ENCODE results near the gene ATP9B. TPM values are rescaled to one million over a fixed set of nuclear protein-coding genes. Genes with fewer than 3 reads are reported as not detected.
"Not testable (repeated sequence)": the region's sequence is repeated elsewhere in the genome, so short reads cannot be mapped to it uniquely, and the experiment has no call there.

The ATP9B gene
- total RNA-seq, 1 experiment from 2014 or later, result 11.7 TPM

DNA sequence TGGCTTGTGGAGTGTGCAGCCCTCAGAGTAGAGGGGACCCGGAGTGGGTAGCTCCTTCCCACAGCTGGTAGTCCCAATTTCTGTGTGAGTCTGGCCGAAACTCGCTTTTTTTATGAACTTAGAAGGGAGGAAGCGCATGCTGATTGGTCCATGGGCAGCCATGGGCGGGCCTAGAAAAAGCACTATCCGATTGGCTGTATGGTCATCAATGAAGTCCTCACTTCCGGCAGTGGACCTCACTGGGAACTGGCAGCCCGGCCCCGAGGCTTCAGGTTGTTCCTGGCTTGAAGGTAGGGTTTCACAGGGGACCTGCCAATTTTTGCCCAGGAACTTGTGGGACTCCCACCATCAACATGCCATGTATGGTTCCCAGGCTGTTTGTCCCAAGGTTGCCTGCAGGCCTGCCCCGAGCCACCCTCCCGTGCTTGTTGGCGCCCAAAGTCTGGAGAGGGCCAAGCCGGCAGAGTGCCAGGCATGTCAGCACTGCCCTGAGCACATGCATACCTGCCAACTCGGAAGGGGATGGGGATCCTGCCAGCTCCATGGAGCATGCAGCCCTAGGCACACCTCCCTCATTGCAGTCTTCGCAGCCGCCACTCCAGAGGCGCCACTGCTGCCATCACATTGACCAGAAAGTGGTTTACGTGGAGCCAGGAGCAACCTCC is 98.5 kb downstream of the ATP9B start:
- no peaks in the 10 kb centered on the region for H3K27me3 ChIP-seq
- H3K9me3 ChIP-seq, result no peaks in the 10 kb centered on the region
- no peak overlapping the region for H3K4me3 ChIP-seq
- H3K36me3 ChIP-seq, result no peaks in the 10 kb centered on the region
- DNase-seq, result no peak

DNA sequence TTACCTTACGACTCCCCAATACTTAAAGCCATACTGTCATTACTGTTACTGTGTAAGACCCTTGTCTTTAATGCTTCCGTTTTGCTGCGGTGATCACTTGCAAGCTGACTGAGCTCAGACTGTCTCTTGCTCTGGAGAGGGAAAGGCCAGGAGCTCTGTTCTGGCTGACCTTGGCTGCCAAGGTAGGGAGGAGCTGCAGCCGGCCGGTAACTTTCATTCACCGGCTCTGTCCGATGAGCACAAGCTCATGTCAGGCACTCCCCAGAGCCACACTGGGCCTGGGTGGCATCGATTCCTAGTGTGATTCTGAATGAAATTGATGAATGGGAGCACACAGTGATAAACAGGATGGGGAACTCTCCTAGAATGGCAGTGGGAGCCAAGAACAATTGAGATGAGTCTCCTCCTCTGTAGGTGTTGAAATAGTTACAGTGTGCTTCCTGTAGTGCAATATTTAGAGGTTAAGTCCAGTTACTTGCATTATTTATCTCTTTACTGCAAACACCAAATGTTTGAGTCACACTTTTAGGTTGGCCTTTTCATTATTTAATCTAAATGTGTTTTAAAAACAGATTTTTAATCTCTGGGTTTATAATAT is 100.9 kb downstream of the ATP9B start:
- H3K36me3 ChIP-seq, result no peaks in the 10 kb centered on the region
- DNase-seq, result no peak
- no peaks in the 10 kb centered on the region for H3K27me3 ChIP-seq
- no peaks in the 10 kb centered on the region for H3K9me3 ChIP-seq
- H3K4me3 ChIP-seq, result no peak overlapping the region

DNA sequence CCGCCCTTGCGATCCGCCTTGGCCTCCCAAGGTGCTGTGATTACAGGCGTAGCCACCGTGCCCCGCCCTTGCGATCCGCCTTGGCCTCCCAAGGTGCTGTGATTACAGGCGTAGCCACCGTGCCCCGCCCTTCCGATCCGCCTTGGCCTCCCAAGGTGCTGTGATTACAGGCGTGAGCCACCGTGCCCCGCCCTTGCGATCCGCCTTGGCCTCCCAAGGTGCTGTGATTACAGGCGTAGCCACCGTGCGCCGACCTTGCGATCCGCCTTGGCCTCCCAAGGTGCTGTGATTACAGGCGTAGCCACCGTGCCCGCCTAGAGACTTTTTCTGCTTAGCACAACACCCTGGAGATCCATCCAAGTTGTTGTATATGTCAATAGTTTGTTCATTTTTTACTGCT is 103.1 kb downstream of the ATP9B start:
- H3K36me3 ChIP-seq, H3K9me3 ChIP-seq, H3K4me3 ChIP-seq, H3K27me3 ChIP-seq, DNase-seq: not testable (repeated sequence)

DNA sequence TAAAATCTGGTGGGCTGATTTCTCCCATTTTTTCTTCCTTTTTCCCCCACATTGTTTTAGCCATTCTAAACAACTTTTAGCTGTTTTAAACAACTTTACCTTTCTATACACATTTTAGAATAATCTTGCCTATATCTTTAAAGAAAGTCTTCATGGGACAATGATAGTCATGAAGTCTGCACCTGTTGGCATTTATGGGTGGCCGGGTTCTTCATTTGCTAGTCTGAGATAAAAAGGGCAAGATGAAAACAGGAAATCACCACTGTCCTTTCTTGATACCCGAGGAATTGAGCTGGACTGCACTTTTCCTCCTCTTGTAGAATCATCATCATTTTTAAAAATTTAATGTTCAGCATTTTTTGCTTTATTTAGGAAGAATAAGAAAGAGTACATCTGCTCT is 104.5 kb downstream of the ATP9B start:
- Histone ChIP-seq H3K4me3 (no peak overlapping the region), H3K36me3 (no peaks in the 10 kb centered on the region), H3K27me3 (no peaks in the 10 kb centered on the region), H3K9me3 (no peaks in the 10 kb centered on the region)
- DNase-seq, result no peak

GRCh38 chr18:79178113-79178531 is 108.9 kb downstream of the ATP9B start:
- DNase-seq, result no peak
- Histone ChIP-seq H3K36me3 (no peaks in the 10 kb centered on the region), H3K4me3 (no peak overlapping the region)

DNA sequence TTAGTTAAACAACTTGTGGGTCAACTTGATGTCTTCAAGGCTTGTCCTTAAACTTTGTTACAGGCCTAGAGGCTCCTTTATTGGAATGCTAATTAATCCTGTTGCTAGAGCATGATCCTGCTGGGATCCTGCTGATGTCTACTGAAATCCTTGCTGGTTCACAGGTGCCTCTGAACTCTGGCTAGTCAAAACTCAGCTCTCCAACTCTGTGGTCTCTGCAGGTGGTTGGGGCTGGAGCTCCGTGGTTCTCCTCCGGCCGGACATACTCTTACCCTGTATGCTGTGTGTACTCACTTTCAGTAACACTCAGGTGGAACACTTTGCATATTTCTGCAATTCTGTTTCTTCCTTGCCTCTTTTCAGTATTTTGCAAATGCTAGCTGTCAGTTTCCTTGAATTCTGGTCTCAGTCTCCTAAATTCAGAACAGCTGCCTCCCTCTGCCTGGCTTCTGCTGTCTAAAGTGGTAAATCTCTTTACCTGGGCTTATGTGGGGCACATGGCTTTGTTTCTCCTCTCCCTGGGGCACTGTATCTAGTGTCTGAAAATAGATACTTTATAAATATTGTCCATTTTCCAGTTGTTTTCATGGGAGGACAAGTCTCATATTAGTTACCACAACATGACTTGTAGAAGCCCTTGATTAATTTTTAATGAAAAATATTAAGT is 113.0 kb downstream of the ATP9B start:
- H3K9me3 ChIP-seq, result no peaks in the 10 kb centered on the region
- no peak overlapping the region for H3K4me3 ChIP-seq

More at GRCh38 chr18:79178113-79178531, 108.9 kb downstream of the ATP9B start:
- no peaks in the 10 kb centered on the region for H3K27me3 ChIP-seq
- H3K9me3 ChIP-seq, result no peaks in the 10 kb centered on the region

GRCh38 chr18:79185648-79186047 is 116.5 kb downstream of the ATP9B start:
- Histone ChIP-seq H3K27me3 (no peaks in the 10 kb centered on the region), H3K9me3 (no peaks in the 10 kb centered on the region), H3K36me3 (no peaks in the 10 kb centered on the region), H3K4me3 (no peak overlapping the region)
- DNase-seq, result no peak

More for the DNA sequence above, 113.0 kb downstream of the ATP9B start:
- no peak for DNase-seq
- Histone ChIP-seq H3K36me3 (no peaks in the 10 kb centered on the region), H3K27me3 (no peaks in the 10 kb centered on the region)

DNA sequence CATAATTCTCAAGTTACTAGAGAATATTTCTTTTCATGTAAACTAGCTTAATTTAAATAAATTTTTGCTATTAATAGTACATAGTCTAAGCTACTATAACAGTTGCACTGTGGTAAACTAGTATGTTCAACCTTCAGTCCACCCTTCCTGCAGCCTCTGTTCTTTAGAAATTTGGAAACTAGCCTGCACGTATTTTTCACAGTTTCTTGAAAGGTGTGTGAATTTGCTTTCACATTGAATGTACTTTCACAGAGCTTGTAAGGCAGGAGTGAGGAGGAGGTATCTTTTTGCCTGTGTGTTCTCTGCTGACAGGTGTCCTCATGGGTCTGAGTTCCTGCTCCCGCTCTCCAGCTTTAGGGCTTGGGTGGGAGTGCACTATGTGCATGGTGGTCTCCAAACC is 117.5 kb downstream of the ATP9B start:
- H3K9me3 ChIP-seq, result no peaks in the 10 kb centered on the region
- no peak for DNase-seq
- no peaks in the 10 kb centered on the region for H3K27me3 ChIP-seq
- no peak overlapping the region for H3K4me3 ChIP-seq
- no peaks in the 10 kb centered on the region for H3K36me3 ChIP-seq

DNA sequence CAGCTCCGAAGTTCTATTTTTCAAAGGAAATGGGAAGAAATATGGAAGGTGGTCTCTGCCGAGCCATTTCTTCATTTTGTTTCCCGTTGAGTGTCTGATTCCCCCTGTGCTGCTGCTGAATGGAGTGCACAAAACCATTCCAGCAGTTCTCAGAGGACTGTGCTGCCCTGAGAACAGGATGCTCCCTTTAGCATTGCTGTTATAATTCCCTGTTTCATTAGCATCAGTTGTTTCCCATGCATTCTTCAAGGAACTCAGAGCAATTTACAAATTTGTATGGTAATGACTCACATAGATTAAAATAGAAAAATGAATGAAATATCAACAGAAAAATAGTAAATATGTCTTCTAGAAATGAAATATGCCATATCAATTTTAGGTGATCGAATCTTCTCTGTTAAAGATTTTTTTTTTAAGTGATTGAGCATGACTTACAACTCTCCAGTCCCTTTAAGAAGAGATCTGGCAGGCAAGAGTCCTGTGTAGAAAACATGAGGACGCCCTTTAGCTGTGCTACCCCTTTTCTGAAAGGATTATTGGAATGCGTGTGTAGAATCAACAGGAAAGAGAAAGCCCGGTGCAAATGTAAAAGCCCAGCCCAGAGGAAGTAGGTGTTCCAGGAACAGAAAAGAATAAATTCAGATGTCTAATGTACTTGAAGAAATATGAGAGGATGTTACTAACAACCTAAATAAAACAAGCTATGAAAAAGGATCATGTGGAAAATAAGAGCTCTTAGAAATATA is 118.5 kb downstream of the ATP9B start:
- Histone ChIP-seq H3K27me3 (no peaks in the 10 kb centered on the region), H3K9me3 (no peaks in the 10 kb centered on the region), H3K36me3 (no peaks in the 10 kb centered on the region), H3K4me3 (no peak overlapping the region)
- DNase-seq, result no peak

DNA sequence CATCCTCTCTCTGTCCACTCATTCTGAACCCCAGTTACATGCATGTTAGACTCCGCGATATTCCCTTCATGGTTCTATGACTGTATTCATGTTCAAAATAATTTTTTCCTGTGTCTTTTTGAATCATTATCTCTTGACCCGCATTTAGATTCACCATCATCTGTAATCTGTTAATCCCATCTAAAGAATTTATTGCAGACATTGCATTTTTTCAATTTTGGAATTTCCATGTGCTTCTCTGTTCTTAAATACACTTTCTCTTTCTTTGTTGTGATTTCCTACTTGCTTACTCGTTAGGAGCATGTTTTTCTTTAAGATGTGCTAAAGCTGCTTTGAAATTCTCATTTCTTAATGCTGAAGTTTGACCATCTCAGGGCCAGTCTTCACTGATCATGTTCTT is 122.2 kb downstream of the ATP9B start:
- no peaks in the 10 kb centered on the region for H3K36me3 ChIP-seq

DNA sequence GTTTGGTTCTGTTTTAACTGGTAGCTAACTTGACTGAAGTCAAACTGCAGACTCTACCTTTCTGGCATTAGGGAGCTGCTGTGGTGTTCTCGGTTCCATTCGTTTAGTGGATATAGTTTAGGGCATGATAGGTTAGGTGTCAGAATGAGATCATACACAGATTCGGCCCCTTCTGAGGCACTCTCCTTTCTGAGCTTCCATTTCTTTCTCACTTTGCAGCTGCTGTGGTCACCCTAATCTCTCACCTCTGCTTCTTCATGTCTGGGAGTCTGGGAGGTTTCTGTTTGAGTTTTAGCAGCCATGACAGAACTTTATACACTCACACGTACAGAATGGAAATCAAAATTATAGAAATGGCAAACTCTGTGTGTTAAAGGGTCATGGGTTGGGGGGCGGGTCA is 122.8 kb downstream of the ATP9B start:
- no peaks in the 10 kb centered on the region for H3K36me3 ChIP-seq
- no peaks in the 10 kb centered on the region for H3K9me3 ChIP-seq
- H3K4me3 ChIP-seq, result no peak overlapping the region
- no peak for DNase-seq
- H3K27me3 ChIP-seq, result no peaks in the 10 kb centered on the region

More for the DNA sequence above, 122.2 kb downstream of the ATP9B start:
- no peaks in the 10 kb centered on the region for H3K27me3 ChIP-seq
- H3K4me3 ChIP-seq, result no peak overlapping the region
- no peak for DNase-seq
- H3K9me3 ChIP-seq, result no peaks in the 10 kb centered on the region

DNA sequence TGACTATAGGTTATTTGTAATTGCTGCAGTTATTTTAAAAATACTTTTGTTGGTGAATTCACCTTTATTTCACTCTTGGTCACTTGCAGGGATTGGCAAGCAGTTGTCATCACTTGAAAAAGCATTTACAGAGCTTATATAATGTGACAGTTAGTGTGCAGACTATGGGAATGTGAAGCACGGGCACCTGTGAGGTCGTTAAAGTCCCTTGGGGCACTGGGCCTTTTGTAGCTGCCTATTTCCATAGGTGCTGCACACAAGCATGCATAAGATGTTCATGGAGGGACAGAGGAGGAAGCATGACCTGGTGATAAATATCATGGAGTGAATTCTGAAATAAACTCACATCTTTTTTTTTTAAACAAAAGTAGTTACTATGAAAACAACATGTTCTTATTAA is 124.6 kb downstream of the ATP9B start:
- H3K36me3 ChIP-seq, result no peaks in the 10 kb centered on the region
- H3K9me3 ChIP-seq, result no peaks in the 10 kb centered on the region
- no peak for DNase-seq
- no peaks in the 10 kb centered on the region for H3K27me3 ChIP-seq
- no peak overlapping the region for H3K4me3 ChIP-seq

DNA sequence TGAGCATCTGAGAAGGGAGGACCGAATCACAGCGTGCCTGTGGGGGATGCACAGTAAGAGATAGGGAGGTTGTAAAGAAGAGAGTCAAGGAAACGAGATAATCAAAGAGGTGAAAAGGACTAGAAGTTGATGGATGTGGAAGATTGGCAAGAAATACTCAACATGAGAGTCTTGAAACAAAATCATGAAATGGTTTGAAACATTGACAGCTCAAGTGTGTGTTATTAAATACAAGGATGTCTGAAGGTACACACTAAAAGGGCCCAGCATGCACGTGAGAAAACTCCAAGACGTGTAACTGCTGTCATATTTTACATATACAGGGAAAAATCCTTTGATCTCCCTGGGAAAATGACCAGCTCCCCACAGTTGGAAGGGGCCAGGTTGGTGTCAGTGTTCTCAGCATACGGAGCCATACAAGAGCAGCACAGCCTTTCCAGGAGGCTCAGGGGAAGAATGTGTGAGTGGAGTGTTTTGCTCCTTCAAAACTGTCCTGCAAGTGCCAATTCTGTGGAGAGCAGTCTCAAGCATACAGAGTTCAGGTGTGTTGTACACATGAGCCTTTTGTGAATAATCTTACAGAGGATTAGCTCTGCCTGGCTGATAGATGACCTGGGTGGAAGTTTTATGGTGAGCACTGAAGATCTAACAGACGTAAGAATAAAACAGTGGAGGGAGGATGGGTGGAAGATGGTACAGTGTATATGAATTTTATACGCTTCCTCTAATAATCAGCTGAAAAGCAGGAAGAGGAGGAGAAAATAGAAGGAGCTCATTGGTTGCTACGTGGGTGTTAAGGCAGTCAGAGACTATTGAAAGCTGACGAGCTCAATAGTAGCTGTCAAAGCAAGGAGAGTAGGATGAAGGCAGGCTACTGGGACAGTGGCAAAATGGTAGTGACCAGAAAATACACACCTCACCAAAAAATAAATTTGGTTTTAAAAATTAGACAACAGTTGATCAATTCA is 126.8 kb downstream of the ATP9B start:
- Histone ChIP-seq H3K9me3 (no peaks in the 10 kb centered on the region), H3K4me3 (no peak overlapping the region), H3K27me3 (no peaks in the 10 kb centered on the region), H3K36me3 (no peaks in the 10 kb centered on the region)
- DNase-seq, result no peak

DNA sequence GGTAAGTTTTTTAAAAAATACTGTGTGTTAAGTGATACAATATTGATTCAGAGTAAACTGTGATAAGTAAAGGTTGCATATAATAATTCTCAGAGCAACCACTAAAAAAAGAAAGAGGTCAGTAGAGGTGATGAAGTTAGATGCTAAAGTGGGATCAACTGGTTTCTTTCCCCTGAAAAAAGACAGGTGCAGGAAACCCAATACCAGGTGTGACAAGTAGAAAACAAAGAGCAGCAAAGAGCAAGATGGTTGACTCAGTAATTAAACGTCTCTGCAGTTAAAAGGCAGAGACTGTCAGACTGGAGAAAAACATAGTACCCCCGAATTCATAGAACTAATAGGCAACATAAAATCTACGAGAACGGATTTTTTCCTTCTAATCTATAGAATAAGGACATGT is 128.3 kb downstream of the ATP9B start:
- no peak overlapping the region for H3K4me3 ChIP-seq
- no peak for DNase-seq
- no peaks in the 10 kb centered on the region for H3K9me3 ChIP-seq
- no peaks in the 10 kb centered on the region for H3K27me3 ChIP-seq
- H3K36me3 ChIP-seq, result no peaks in the 10 kb centered on the region

- no peak for DNase-seq
These were observed 130.6 kb downstream of the ATP9B start for GRCh38 chr18:79199691-79200374.

More at GRCh38 chr18:79199691-79200374, 130.6 kb downstream of the ATP9B start:
- H3K9me3 ChIP-seq, result no peaks in the 10 kb centered on the region
- no peaks in the 10 kb centered on the region for H3K27me3 ChIP-seq
- no peak overlapping the region for H3K4me3 ChIP-seq
- H3K36me3 ChIP-seq, result no peaks in the 10 kb centered on the region

Measured in MG63 (cell line).